Measurements from ENCODE around the gene UBA5.
A peak's percentile ranks its signal among the peaks of the same experiment; 100 is the strongest.

UBA5 gene

DNA sequence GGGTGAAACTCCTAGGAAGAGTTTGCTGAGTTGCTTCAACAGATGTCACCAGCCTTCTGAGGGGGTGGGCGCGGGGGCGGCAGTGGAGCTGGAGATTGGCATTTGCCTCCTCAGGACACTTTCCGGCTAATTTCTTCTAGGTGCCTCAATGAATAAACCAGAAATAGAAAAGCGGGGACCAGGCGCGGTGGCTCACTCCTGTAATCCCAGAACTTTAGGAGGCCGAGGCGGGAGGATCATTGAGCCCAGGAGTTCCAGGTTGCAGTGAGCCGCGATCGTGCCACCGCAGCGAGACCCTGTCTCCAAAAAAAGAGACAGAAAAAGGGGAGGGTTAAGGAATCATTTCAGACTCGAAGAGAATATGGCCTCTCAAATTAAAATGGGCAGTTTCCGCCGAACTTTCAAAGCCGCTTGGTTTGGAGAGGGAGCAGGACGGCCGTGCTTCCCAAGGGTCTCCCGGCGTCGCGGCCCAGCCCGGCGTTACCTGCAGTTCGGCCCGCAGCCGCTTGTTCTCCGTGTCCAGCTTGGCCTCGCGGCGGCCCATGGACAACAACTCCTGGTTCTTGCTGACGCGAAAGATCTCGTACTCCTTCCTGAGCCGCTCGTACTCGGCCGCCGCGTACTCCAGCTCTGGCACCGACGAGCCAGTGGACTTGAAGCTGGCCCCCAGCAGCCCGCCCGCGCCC lies 61.5 kb downstream of the UBA5 start:
- DNase-seq: peak; percentile 64 to 70

DNA sequence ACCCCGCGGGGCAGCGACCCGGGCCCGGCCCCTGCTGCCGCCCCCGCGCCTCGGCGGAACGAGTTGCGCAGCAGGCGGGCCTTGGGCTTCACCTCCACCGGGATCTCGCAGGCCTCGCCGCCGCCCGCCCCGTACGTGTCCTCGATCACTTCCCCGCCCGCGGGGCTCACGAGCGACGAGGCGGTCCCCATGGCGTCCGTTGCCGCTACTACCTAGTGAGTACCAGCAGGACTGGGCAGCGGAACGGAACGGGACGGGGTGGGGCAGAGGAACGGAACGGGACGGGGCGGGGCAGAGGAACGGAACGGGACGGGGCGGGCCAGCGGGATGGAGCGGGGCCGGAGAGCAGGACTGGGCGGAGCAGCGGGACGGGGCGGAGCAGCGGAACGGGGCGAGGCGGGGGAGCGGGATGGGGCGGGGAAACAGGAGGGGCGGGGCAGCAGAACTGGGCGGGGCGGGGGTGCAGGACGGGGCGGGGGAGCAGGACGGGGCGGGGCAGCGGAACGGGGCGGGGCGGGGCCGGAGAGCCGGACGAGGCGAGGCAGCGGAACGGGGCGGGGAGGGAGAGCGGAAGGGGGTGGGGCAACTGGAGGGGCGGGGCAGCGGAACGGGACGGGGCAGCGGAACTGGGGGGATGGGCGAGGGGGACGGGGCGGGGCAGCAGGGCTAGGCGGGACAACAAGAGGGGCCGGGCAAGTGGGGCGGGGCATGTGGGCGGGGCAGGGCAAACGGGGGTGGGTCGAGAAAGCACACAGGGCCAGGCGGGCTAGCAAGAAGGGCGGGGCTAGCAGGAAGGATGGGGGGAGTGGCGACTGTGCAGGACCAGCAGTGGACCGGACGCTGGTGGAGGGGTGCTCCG lies 62.3 kb downstream of the UBA5 start, which contains the start of gene NPHP3:
Gene NPHP3 (minus strand): TSS at position 245 of the 859 bp plus-strand sequence. CDS start 54 bp downstream, at position 191.
- DNase-seq: peak; percentile 93 to 94

DNA sequence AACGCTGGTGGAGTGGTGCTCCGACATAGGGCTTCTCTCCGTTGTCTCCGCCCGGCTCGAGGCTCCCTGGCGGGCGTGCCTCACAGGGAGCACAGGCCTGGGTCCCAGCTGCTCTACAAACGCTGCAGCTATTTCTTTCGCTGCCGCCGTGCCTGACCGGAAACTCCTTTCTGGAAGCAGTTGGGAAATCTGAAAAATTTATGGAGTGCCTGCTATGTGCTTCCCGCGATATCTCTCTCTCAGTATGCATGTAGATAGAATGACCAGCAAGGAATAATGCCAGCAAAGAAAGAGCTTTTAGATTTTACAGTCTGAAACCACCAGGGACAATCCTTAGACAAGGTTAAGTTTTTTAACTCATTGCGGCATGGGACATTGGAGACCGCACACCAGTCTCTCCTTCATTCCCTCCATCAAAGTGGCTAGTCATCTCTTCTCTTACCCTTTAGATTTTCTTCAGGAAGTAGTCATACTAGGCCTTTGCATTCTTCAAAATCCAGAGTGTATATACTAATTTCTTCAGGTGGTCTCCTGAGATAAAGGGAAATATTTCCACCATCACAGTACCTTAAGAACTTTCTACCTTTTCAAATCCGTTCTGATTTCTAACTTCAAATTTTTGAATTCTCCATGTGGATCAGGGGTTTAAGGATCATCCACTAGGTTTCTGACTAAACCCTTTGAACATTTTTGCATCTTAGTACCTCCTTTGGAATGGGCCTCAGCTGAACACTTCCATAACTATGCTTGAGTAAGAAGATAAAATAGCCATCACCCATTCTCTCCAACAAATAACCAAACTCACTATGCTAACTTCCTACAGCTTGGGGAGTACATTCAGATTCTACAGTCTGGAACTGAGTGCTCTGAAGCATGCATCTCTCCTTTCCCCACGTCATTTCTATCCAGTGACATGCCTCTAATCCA lies 63.2 kb downstream of the UBA5 start:
- DNase-seq: peak in 1 of 2 experiments; percentile 27

DNA sequence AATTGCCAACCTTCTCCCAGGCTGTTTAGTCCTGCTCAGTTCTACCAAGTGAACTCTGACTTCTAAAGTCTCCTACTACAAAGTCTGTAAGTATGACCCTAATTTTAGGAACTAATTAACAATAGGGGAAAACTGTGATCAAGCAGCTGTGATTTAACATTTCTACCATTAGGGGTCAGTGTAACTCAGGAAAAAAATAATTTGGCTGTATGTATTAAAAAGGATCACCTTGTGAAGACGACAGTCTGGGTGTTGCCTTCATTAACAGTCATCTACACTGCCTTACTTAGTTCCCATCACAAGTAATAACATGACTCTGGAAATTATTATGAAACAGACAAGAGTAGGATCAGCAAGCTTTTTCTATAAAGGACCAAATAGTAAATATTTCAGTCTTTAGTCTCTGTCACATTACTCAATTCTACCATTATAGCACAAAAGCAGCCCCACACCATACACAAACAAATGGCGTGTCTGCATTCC lies 66.3 kb downstream of the UBA5 start:
- DNase-seq: peak in 1 of 2 experiments; percentile 71

Data from NCI-H524 (cell line).